Upper lobe of left lung (tissue), 6 donors: ENCODE measurements around the gene BEX3. TPM values are rescaled to one million over a fixed set of nuclear protein-coding genes. Genes with fewer than 3 reads are reported as not detected.

ENCODE experiments used
- ATAC-seq, 2 donors: fragments of 200-7000 bp; cut with Tn5 transposase; one replicate each; pipeline ENCODE4 v1.9.1; 2022; ENCODE audit warnings: mild to moderate bottlenecking in 2 of 2, moderate library complexity in 2 of 2; ENCODE audit not compliant: low FRiP score in 2 of 2
- DNase-seq, 2 donors: peaks; one replicate each; pipeline ENCODE4 v3.0.0-alpha.2; 2019 to 2020
- H3K27ac ChIP-seq, 4 donors: fragments of 200-600 bp; sonication (generic); one replicate each; pipeline ENCODE4 v1.5.1; 2016 to 2019
- H3K27me3 ChIP-seq, 4 donors: fragments of 200-600 bp; sonication (generic); one replicate each; pipeline ENCODE4 v1.5.1; 2017 to 2019
- H3K36me3 ChIP-seq, 4 donors: fragments of 200-600 bp; sonication (generic); one replicate each; pipeline ENCODE4 v1.5.1; 2016 to 2019
- H3K4me1 ChIP-seq, 4 donors: fragments of 200-600 bp; sonication (generic); one replicate each; pipeline ENCODE4 v1.5.1; 2018 to 2019
- H3K4me3 ChIP-seq, 4 donors: fragments of 200-600 bp; sonication (generic); one replicate each; pipeline ENCODE4 v1.5.1; 2017 to 2019; ENCODE audit warnings: mild to moderate bottlenecking in 2 of 4, moderate library complexity in 1 of 4
- H3K9me3 ChIP-seq, 4 donors: fragments of 200-600 bp; sonication (generic); one replicate each; pipeline ENCODE4 v1.5.1; 2018 to 2019
- CTCF ChIP-seq, 6 experiments: fragments of 450-650 bp in 4 of 6; fragments of 200-600 bp in 2 of 6; sonication (generic) in 2 of 6; IDR thresholded peaks; one replicate each; pipeline ENCODE4 v1.5.1; 2016 to 2019; ENCODE audit warnings: antibody characterized with exemption in 6 of 6
- EP300 ChIP-seq, 4 donors: sonication (generic); formaldehyde crosslinking; IDR thresholded peaks; one replicate each; pipeline ENCODE4 v1.5.1; 2017; ENCODE audit warnings: antibody characterized with exemption in 4 of 4, control low read depth in 2 of 4
- POLR2A ChIP-seq, 4 donors: fragments of 450-650 bp; IDR thresholded peaks; one replicate each; pipeline ENCODE4 v1.5.1; 2016 to 2017; ENCODE audit warnings: antibody characterized with exemption in 4 of 4, mild to moderate bottlenecking in 2 of 4
- POLR2AphosphoS5 ChIP-seq, 2 donors: sonication (generic); formaldehyde crosslinking; IDR thresholded peaks; one replicate each; pipeline ENCODE4 v1.5.1; 2017; ENCODE audit warnings: antibody characterized with exemption in 2 of 2
- WGBS, 2 donors: methylation state at CpG; one replicate each; pipeline ENCODE4 v1.1.5; 2017 to 2018; 5-methylcytosine and 5-hydroxymethylcytosine counted together
- total RNA-seq, 6 donors: library from RNA; depleted of rRNA in 4 of 6; stranded (reverse); fragments of >200 nt in 4 of 6; gene quantifications; one replicate each; pipeline versions ENCODE4 v1.1.0 to v1.2.1, GENCODE V29; 2016 to 2021
- donor health status: DM: no; HTN: no; CAD: no; lungs with moderate emphysema.
- donor health status: DM: no; HTN: yes; CAD: no; lungs with severe emphysema.

The BEX3 gene
- total RNA-seq, 6 donors from 2014 or later: 89.4 to 204 (median 142) TPM

- H3K27ac ChIP-seq: no peak overlapping the region
These were observed 38.7 kb downstream of the BEX3 start for GRCh38 chrX:103415068-103415467.

GRCh38 chrX:103415528-103415927 is 39.2 kb downstream of the BEX3 start:
- no peaks in the 10 kb centered on the region for H3K4me1 ChIP-seq
- H3K27ac ChIP-seq: no peak overlapping the region
- TF ChIP-seq EP300 (IDR thresholded peaks at IDR 0.05) (no peak), POLR2A (IDR thresholded peaks at IDR 0.05) (no peak), CTCF (IDR thresholded peaks at IDR 0.05) (no peak), POLR2AphosphoS5 (IDR thresholded peaks at IDR 0.05) (no peak)
- DNase-seq: no peak
- H3K9me3 ChIP-seq: no peaks in the 10 kb centered on the region
- no peak for ATAC-seq
- no peaks in the 10 kb centered on the region for H3K27me3 ChIP-seq
- no peaks in the 10 kb centered on the region for H3K36me3 ChIP-seq
- H3K4me3 ChIP-seq: no peak overlapping the region

More at GRCh38 chrX:103415068-103415467, 38.7 kb downstream of the BEX3 start:
- no peak overlapping the region for H3K4me3 ChIP-seq
- no peak for TF ChIP-seq CTCF (IDR thresholded peaks at IDR 0.05)
- TF ChIP-seq EP300 (IDR thresholded peaks at IDR 0.05): no peak
- no peak for TF ChIP-seq POLR2AphosphoS5 (IDR thresholded peaks at IDR 0.05)
- TF ChIP-seq POLR2A (IDR thresholded peaks at IDR 0.05): no peak
- no peaks in the 10 kb centered on the region for H3K36me3 ChIP-seq
- no peaks in the 10 kb centered on the region for H3K4me1 ChIP-seq
- ATAC-seq: no peak
- WGBS, 2 donors: 90 to 96% methylated on average over 6 of the region's 6 CpGs
- H3K9me3 ChIP-seq: no peaks in the 10 kb centered on the region
- H3K27me3 ChIP-seq: no peaks in the 10 kb centered on the region
- no peak for DNase-seq

- no peak for DNase-seq
- 77 to 100% methylated on average over 1 of the region's 1 CpG for WGBS, 2 donors
These were observed 41.0 kb downstream of the BEX3 start for GRCh38 chrX:103417370-103417769.

GRCh38 chrX:103417933-103418332 is 41.6 kb downstream of the BEX3 start:
- no peak for ATAC-seq
- Histone ChIP-seq H3K36me3 (no peaks in the 10 kb centered on the region), H3K4me3 (no peak overlapping the region), H3K9me3 (no peaks in the 10 kb centered on the region), H3K27ac (no peak overlapping the region), H3K27me3 (no peaks in the 10 kb centered on the region), H3K4me1 (no peaks in the 10 kb centered on the region)
- DNase-seq: no peak
- TF ChIP-seq POLR2A (IDR thresholded peaks at IDR 0.05) (no peak), POLR2AphosphoS5 (IDR thresholded peaks at IDR 0.05) (no peak), EP300 (IDR thresholded peaks at IDR 0.05) (no peak), CTCF (IDR thresholded peaks at IDR 0.05) (no peak)
- WGBS, 2 donors: 45 to 79% methylated on average over 2 of the region's 2 CpGs

More at GRCh38 chrX:103417370-103417769, 41.0 kb downstream of the BEX3 start:
- Histone ChIP-seq H3K27me3 (no peaks in the 10 kb centered on the region), H3K4me1 (no peaks in the 10 kb centered on the region), H3K4me3 (no peak overlapping the region), H3K9me3 (no peaks in the 10 kb centered on the region), H3K27ac (no peak overlapping the region), H3K36me3 (no peaks in the 10 kb centered on the region)
- no peak for TF ChIP-seq POLR2AphosphoS5 (IDR thresholded peaks at IDR 0.05)
- no peak for TF ChIP-seq CTCF (IDR thresholded peaks at IDR 0.05)
- TF ChIP-seq POLR2A (IDR thresholded peaks at IDR 0.05): no peak
- no peak for TF ChIP-seq EP300 (IDR thresholded peaks at IDR 0.05)
- no peak for ATAC-seq

GRCh38 chrX:103418811-103419340 is 42.5 kb downstream of the BEX3 start:
- DNase-seq (no peak), ATAC-seq (no peak)
- Histone ChIP-seq H3K27ac (no peak overlapping the region), H3K27me3 (no peaks in the 10 kb centered on the region), H3K4me3 (no peak overlapping the region), H3K9me3 (no peaks in the 10 kb centered on the region), H3K4me1 (no peaks in the 10 kb centered on the region), H3K36me3 (no peaks in the 10 kb centered on the region)
- TF ChIP-seq POLR2AphosphoS5 (IDR thresholded peaks at IDR 0.05) (no peak), CTCF (IDR thresholded peaks at IDR 0.05) (no peak), EP300 (IDR thresholded peaks at IDR 0.05) (no peak), POLR2A (IDR thresholded peaks at IDR 0.05) (no peak)
- 39 to 71% methylated on average over 1 of the region's 1 CpG for WGBS, 2 donors
